Nephron (organoid): ENCODE data around the gene ICOS.
"Not testable (repeated sequence)": the region's sequence is repeated elsewhere in the genome, so short reads cannot be mapped to it uniquely, and the experiment has no call there.

ENCODE experiments used
- H3K27ac Mint-ChIP-seq, 3 experiments: 2 replicates each; pipeline ENCODE4 v1.8.0; 2020; ENCODE audit warnings: mixed read lengths in 3 of 3, mild to moderate bottlenecking in 2 of 3, moderate library complexity in 1 of 3
- H3K27me3 Mint-ChIP-seq: 2 replicates; pipeline ENCODE4 v1.8.0; 2021; ENCODE audit warnings: low read depth, mild to moderate bottlenecking, moderate library complexity, mixed read lengths
- H3K36me3 Mint-ChIP-seq: 2 replicates; pipeline ENCODE4 v1.8.0; 2020; ENCODE audit warnings: low read depth, mixed read lengths
- H3K4me1 Mint-ChIP-seq: 2 replicates; pipeline ENCODE4 v1.8.0; 2020; ENCODE audit warnings: mixed read lengths
- H3K4me3 Mint-ChIP-seq, 3 experiments: 2 replicates each; pipeline ENCODE4 v1.8.0; 2020; ENCODE audit warnings: mild to moderate bottlenecking in 3 of 3, mixed read lengths in 3 of 3, moderate library complexity in 2 of 3
- H3K9me3 Mint-ChIP-seq: 2 replicates; pipeline ENCODE4 v1.8.0; 2020; ENCODE audit warnings: mixed read lengths
- CTCF ChIP-seq, 3 experiments: fragments of 200-600 bp; sonication (generic); IDR thresholded peaks; one replicate each; pipeline ENCODE4 v1.5.0; 2021; ENCODE audit warnings: antibody characterized with exemption in 3 of 3; ENCODE audit not compliant: unreplicated experiment in 3 of 3

The ICOS gene

GRCh38 chr2:203948733-203949132, 12.2 kb downstream of the ICOS start:
- Mint-ChIP-seq H3K36me3 (no peaks in the 10 kb centered on the region), H3K27ac (no peak overlapping the region), H3K27me3 (no peaks in the 10 kb centered on the region), H3K9me3 (peaks cover 3% of the 10 kb centered on the region), H3K4me1 (no peaks in the 10 kb centered on the region), H3K4me3 (no peak overlapping the region)
- no peak for TF ChIP-seq CTCF (IDR thresholded peaks at IDR 0.05; ENCODE audit: unreplicated experiment in 3 of 3)

- H3K27me3 Mint-ChIP-seq = no peaks in the 10 kb centered on the region
- no peak overlapping the region for H3K27ac Mint-ChIP-seq
- no peaks in the 10 kb centered on the region for H3K36me3 Mint-ChIP-seq
- TF ChIP-seq CTCF (IDR thresholded peaks at IDR 0.05; ENCODE audit: unreplicated experiment in 3 of 3) = no peak
- no peak overlapping the region for H3K4me3 Mint-ChIP-seq
- H3K9me3 Mint-ChIP-seq = peaks cover 2% of the 10 kb centered on the region
- H3K4me1 Mint-ChIP-seq = no peaks in the 10 kb centered on the region
Measured at GRCh38 chr2:203949228-203949627, 12.7 kb downstream of the ICOS start.

GRCh38 chr2:203951366-203951902, 14.9 kb downstream of the ICOS start:
- H3K9me3 Mint-ChIP-seq = no peaks in the 10 kb centered on the region
- H3K27ac Mint-ChIP-seq = no peak overlapping the region
- H3K27me3 Mint-ChIP-seq = no peaks in the 10 kb centered on the region
- no peaks in the 10 kb centered on the region for H3K4me1 Mint-ChIP-seq
- H3K36me3 Mint-ChIP-seq = no peaks in the 10 kb centered on the region
- H3K4me3 Mint-ChIP-seq = no peak overlapping the region
- no peak for TF ChIP-seq CTCF (IDR thresholded peaks at IDR 0.05; ENCODE audit: unreplicated experiment in 3 of 3)

GRCh38 chr2:203959265-203959664, 22.7 kb downstream of the ICOS start:
- Mint-ChIP-seq H3K4me1 (no peaks in the 10 kb centered on the region), H3K27ac (no peak overlapping the region), H3K36me3 (no peaks in the 10 kb centered on the region), H3K27me3 (no peaks in the 10 kb centered on the region), H3K4me3 (no peak overlapping the region), H3K9me3 (no peaks in the 10 kb centered on the region)
- no peak for TF ChIP-seq CTCF (IDR thresholded peaks at IDR 0.05; ENCODE audit: unreplicated experiment in 3 of 3)

GRCh38 chr2:203959672-203960071, 23.1 kb downstream of the ICOS start:
- H3K4me3 Mint-ChIP-seq = no peak overlapping the region
- H3K27me3 Mint-ChIP-seq = no peaks in the 10 kb centered on the region
- no peak for TF ChIP-seq CTCF (IDR thresholded peaks at IDR 0.05; ENCODE audit: unreplicated experiment in 3 of 3)

GRCh38 chr2:203960811-203961210, 24.2 kb downstream of the ICOS start:
- no peak for TF ChIP-seq CTCF (IDR thresholded peaks at IDR 0.05; ENCODE audit: unreplicated experiment in 3 of 3)
- H3K9me3 Mint-ChIP-seq = no peaks in the 10 kb centered on the region
- no peaks in the 10 kb centered on the region for H3K36me3 Mint-ChIP-seq

More at GRCh38 chr2:203959672-203960071, 23.1 kb downstream of the ICOS start:
- Mint-ChIP-seq H3K36me3 (no peaks in the 10 kb centered on the region), H3K27ac (no peak overlapping the region), H3K4me1 (no peaks in the 10 kb centered on the region), H3K9me3 (no peaks in the 10 kb centered on the region)

GRCh38 chr2:203965190-203965589, 28.6 kb downstream of the ICOS start:
- not testable (repeated sequence) for H3K36me3 Mint-ChIP-seq, H3K9me3 Mint-ChIP-seq, H3K4me1 Mint-ChIP-seq, H3K27me3 Mint-ChIP-seq, H3K27ac Mint-ChIP-seq, H3K4me3 Mint-ChIP-seq

More at GRCh38 chr2:203960811-203961210, 24.2 kb downstream of the ICOS start:
- Mint-ChIP-seq H3K27ac (no peak overlapping the region), H3K4me3 (no peak overlapping the region), H3K27me3 (no peaks in the 10 kb centered on the region), H3K4me1 (no peaks in the 10 kb centered on the region)
